NCI-H526 treated with DMSO at 0.1 percent for 48 hours (cell line): ENCODE measurements around the gene PANX1.

Experiments used
- DNase-seq: peaks from one replicate; lab custom pipeline; 2025; lab: John Stamatoyannopoulos, UW

The PANX1 gene

DNA sequence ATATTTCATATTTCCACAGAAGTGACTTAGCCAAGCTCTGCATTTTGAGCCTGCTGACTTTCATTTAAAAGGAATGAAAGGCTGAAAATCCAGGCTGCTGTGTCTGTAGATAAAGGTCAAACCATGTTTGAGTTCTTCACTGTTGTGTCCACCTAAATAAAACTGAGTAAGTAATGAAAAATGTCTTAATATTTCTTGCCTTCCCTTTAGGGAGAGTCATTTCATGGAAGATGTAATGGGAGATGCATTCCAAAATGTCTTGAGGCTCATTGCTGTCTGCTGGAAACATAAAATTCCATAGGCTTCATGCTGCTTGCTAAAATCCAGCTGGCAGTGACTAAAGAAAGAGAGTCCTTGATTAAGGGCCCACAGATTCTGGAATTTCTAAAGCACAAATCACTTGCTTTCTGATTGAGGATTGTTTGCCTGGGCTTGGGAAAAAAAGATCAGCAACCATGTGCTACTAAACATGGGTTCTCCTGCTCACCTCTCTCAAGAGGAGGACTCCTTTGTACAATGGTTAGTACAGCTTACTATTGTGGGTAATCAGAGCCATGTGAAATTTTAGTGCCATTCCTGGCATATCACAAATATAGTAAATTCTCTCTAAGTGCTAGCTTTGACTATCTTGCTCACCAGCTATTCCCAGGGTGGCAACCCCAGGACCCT, 56.9 kb downstream of the PANX1 start:
- DNase-seq: no peak

- DNase-seq: no peak
These were observed 57.9 kb downstream of the PANX1 start for GRCh38 chr11:94186342-94187203.

DNA sequence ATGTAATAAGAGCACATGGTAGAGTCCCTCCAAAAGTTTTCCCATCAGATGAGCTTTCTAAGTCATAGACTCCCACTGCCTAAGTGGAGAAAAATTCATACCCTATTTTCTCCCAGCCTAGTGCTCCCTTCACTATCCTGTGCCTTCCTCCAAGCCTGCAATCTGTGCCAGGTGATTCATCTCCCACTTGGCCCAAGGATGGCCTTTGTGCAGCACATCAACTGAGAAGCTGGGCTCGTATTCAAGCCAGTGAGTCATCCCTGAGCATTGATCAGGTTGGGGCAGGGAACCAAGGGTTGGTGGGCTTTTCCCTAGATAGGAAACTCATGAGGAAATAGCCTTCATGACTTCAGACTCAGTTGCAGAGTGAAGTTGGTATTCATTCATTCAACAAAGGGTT, 64.6 kb downstream of the PANX1 start:
- DNase-seq: no peak

DNA sequence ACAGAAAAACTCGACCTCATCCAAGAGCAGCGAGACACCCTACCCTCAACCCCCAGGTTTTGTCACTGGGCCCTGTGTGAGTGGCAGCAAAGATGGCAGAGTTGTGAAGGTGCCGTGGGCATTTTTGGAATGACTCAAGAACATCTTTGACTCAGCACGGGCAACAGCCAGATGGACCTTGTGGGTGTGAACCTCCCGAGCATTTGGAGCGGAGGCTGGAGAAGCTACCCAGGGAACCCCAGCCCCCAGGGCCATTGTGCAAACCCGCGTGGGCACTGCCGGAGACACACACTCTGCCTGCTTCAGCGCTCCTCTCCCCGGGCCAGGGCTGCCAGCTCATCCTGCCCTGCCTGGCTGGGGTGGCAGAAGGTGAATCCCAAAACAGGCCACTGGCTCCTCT, 66.1 kb downstream of the PANX1 start:
- DNase-seq: no peak

DNA sequence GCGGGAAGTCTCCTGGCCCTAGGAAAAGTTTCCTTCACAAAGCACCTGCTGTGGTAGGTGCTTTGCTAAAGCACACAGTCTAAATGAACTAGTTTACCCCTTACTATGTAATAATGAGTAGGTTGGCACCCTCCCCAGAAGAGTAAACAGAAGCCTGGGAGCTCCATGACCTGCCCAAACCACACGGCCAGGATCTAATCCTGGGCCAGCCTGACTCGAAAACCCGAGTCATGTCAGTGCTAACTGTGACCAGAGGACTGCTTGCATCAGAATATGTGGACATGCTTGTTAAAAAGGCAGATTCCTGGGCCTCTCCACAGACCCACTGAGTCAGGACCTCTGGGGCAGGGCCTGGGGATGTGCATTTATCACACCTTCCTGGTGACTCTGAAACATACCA, 67.7 kb downstream of the PANX1 start:
- no peak for DNase-seq

GRCh38 chr11:94198718-94199117, 70.1 kb downstream of the PANX1 start:
- no peak for DNase-seq

- no peak for DNase-seq
These were observed 70.8 kb downstream of the PANX1 start for GRCh38 chr11:94199136-94200130.

- no peak for DNase-seq
These were observed 72.4 kb downstream of the PANX1 start for GRCh38 chr11:94201004-94201465.

- no peak for DNase-seq
These were observed 74.4 kb downstream of the PANX1 start for GRCh38 chr11:94203070-94203469.

- no peak for DNase-seq
These were observed 82.7 kb downstream of the PANX1 start for GRCh38 chr11:94211261-94211830.

- no peak for DNase-seq
These were observed 84.3 kb downstream of the PANX1 start for GRCh38 chr11:94212898-94213297.

DNA sequence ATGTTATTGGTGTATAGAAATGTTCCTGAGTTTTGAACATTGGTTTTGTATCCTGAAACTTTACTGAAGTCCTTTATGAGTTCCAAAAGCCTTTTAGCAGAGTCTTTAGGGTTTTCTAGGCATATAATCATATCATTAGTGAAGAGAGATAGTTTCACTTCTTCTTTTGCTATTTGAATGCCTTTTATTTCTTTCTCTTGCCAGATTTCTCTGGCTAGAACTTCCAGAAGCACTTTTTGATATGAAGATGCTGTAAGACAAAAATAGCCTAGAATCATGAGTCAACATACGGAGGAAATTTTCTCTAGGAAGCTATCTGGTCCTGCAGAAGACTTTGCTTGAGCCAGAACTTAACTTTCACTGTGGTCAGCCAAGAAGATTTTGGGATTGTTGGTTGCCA, 89.1 kb downstream of the PANX1 start:
- DNase-seq: no peak

DNA sequence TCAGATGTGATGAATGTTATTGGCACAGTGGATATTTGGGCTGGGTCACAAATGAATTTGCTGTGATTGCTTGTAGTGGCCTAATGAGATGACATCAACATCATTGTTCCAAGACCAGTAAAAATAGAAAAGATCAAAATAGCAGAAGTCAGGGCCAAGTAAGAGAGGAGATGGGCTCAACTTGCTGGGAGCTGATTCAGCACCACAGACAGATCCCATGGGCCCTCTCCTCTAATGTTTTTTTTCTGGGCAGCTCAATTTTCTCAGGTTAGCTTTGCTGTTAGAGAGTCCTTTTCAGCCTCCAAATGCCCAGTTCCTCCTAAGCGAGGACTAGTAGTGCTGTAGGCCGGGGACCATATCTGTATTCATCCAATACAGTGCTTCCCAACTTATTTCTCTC, 89.7 kb downstream of the PANX1 start:
- no peak for DNase-seq

GRCh38 chr11:94219771-94220170, 91.1 kb downstream of the PANX1 start:
- DNase-seq: no peak

DNA sequence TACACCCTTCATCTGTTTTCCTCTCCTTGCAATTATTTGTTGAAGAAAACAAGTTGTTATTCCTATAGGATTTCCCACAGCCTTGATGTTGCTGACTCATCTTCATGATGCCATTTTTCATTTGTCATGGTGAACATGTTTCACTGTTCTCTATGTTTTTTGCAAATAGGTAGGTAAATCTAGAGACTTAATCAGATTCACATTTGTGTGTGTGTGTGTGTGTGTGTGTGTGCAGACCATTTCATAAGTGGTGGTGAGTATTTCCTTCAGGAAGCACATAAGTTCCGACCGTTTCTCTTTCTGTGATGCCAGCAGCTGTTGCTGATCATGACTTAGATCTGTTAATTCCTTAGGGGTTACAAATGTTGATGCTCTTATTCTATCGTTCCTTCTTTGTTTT, 95.4 kb downstream of the PANX1 start:
- no peak for DNase-seq
